OCI-LY7 (cell line): ENCODE measurements around the gene SKIDA1. TPM values are rescaled to one million over a fixed set of nuclear protein-coding genes. Genes with fewer than 3 reads are reported as not detected.

Source experiments
- BruUV-seq: library from RNA; stranded (reverse); fragments of 400-500 nt; replicated peaks from 2 replicates; lab custom pipeline; 2021; lab: Mats Ljungman, UMichigan
- CTCF ChIA-PET: fragments of 300-600 bp; sonication (Branson Sonifier 250); formaldehyde crosslinking; loops from one replicate; lab custom pipeline; 2022; ENCODE audit warnings: antibody characterized with exemption; ENCODE audit not compliant: unreplicated experiment; lab: Charles Lee
- POLR2A ChIA-PET: fragments of 300-600 bp; sonication (Branson Sonifier 250); formaldehyde crosslinking; loops from one replicate; lab custom pipeline; 2022; ENCODE audit warnings: antibody characterized with exemption; lab: Charles Lee
- DNase-seq: peaks from one replicate; pipeline ENCODE4 v3.0.0-alpha.2; 2015; ENCODE audit warnings: low spot score
- H2AFZ ChIP-seq: fragments of 200-600 bp; sonication (generic), shearing (Covaris generic); 2 replicates; pipeline ENCODE4 v1.6.1; 2014; ENCODE audit warnings: mild to moderate bottlenecking, antibody characterized with exemption, low read length, moderate library complexity
- H3K27ac ChIP-seq: fragments of 200-600 bp; sonication (generic); 2 replicates; pipeline ENCODE4 v1.5.1; 2014; ENCODE audit warnings: mixed run types, low read depth, mild to moderate bottlenecking, moderate library complexity, low read length, inconsistent platforms; ENCODE audit not compliant: poor library complexity, severe bottlenecking
- H3K36me3 ChIP-seq: fragments of 200-600 bp; sonication (generic); 2 replicates; pipeline ENCODE4 v1.6.1; 2014; ENCODE audit warnings: mild to moderate bottlenecking, antibody characterized with exemption, low read length, moderate library complexity, mixed read lengths; ENCODE audit not compliant: insufficient read depth
- H3K4me1 ChIP-seq: fragments of 200-600 bp; sonication (generic); 2 replicates; pipeline ENCODE4 v1.5.1; 2014; ENCODE audit warnings: mild to moderate bottlenecking, low read length; ENCODE audit not compliant: insufficient read depth, poor library complexity, severe bottlenecking
- H3K4me2 ChIP-seq: fragments of 200-600 bp; sonication (generic); 2 replicates; pipeline ENCODE4 v1.6.1; 2014; ENCODE audit warnings: mild to moderate bottlenecking, low read length
- H3K4me3 ChIP-seq: fragments of 200-600 bp; sonication (generic); 2 replicates; pipeline ENCODE4 v1.5.1; 2014; ENCODE audit warnings: mild to moderate bottlenecking, low read depth, low read length; ENCODE audit not compliant: poor library complexity, severe bottlenecking
- H3K79me2 ChIP-seq: fragments of 200-600 bp; sonication (generic); 2 replicates; pipeline ENCODE4 v1.6.1; 2016; ENCODE audit warnings: low read depth, mild to moderate bottlenecking, low read length, moderate library complexity, mixed read lengths; ENCODE audit not compliant: insufficient read depth
- H3K9me2 ChIP-seq: fragments of 200-600 bp; sonication (generic); 2 replicates; pipeline ENCODE4 v1.6.1; 2016; ENCODE audit warnings: mild to moderate bottlenecking, low read length, mixed read lengths; ENCODE audit not compliant: insufficient read depth
- H3K9me3 ChIP-seq: fragments of 200-600 bp; sonication (generic); 2 replicates; pipeline ENCODE4 v1.6.1; 2014; ENCODE audit warnings: mild to moderate bottlenecking, mixed run types, low read length, mixed read lengths
- H4K20me1 ChIP-seq: fragments of 200-600 bp; sonication (generic); 2 replicates; pipeline ENCODE4 v1.6.1; 2014; ENCODE audit warnings: mild to moderate bottlenecking, antibody characterized with exemption, low read length, moderate library complexity, mixed read lengths; ENCODE audit not compliant: insufficient read depth
- EZH2phosphoT487 ChIP-seq: fragments of 200-600 bp; sonication (generic); IDR thresholded peaks from 2 replicates; pipeline ENCODE4 v1.6.1; 2018; ENCODE audit warnings: low read depth, borderline replicate concordance, mild to moderate bottlenecking, mixed run types, antibody characterized with exemption, low read length, moderate library complexity, mixed read lengths
- intact Hi-C: fragments of 100-400 bp; cut with micrococcal nuclease; formaldehyde crosslinking; loops from one replicate; pipeline ENCODE4 v1.10.0; 2022; ENCODE audit not compliant: unreplicated experiment
- total RNA-seq, 2 experiments: library from RNA; depleted of rRNA in 1 of 2; stranded (reverse); fragments of >200 nt in 1 of 2; shearing (Covaris generic) in 1 of 2; gene quantifications; 2 replicates each; pipeline ENCODE4 v1.2.3, GENCODE V29; 2014 to 2022
- TF ChIP-seq, protein P1 (sequence below): fragments of 200-600 bp; sonication (generic); conservative IDR thresholded peaks from 2 replicates; pipeline ENCODE4 v1.5.1; 2014; ENCODE audit warnings: mild to moderate bottlenecking, antibody characterized with exemption, low read length, moderate library complexity, mixed read lengths

The SKIDA1 gene
- total RNA-seq, 2 experiments from 2014 or later = not detected

DNA sequence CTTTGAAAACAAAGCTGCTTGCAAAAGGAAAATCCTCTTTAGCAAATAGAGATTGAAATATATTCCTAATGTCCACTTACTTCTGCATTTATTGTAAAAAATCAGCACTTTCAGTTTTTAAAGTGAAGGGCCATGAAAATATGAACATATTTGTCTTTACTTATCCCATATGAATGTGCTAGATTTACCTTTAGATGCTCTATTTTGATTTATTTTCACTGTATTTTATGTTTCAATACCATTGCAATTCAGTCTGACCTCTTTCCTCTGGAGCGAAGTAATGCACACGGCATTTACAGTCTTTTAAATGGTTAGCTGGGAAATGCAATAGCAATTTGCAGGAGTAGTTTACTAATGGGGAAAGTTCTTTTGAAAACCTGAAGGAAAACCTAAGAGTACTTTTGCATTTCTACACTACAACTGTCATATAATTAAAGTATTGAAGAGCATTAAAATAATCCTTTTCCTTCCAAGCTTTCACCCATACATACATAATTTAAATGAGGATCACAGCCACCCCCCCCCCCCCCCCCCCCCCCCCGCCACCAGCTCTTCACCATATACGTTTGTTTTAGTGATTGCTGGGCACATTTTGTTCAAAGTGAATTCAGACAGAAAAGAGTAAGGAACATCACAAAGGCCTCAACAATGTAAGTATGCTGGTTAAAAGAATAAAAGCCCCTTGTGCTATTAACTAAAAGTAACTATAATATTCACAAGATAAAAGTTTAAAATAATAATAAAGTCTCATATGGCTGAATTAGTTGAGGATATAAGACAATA, 3.5 kb downstream of the SKIDA1 start:
- Histone ChIP-seq H4K20me1 (no peaks in the 10 kb centered on the region), H3K9me3 (no peaks in the 10 kb centered on the region), H2AFZ (no peak overlapping the region), H3K4me1 (peaks cover 45% of the 10 kb centered on the region), H3K79me2 (no peaks in the 10 kb centered on the region), H3K4me2 (no peak overlapping the region), H3K4me3 (no peak overlapping the region), H3K27ac (no peak overlapping the region), H3K36me3 (no peaks in the 10 kb centered on the region), H3K9me2 (no peaks in the 10 kb centered on the region)
- DNase-seq = no peak
- no TSS peak for BruUV-seq
- CTCF ChIA-PET = no interaction called here
- TF ChIP-seq, protein P1, sequence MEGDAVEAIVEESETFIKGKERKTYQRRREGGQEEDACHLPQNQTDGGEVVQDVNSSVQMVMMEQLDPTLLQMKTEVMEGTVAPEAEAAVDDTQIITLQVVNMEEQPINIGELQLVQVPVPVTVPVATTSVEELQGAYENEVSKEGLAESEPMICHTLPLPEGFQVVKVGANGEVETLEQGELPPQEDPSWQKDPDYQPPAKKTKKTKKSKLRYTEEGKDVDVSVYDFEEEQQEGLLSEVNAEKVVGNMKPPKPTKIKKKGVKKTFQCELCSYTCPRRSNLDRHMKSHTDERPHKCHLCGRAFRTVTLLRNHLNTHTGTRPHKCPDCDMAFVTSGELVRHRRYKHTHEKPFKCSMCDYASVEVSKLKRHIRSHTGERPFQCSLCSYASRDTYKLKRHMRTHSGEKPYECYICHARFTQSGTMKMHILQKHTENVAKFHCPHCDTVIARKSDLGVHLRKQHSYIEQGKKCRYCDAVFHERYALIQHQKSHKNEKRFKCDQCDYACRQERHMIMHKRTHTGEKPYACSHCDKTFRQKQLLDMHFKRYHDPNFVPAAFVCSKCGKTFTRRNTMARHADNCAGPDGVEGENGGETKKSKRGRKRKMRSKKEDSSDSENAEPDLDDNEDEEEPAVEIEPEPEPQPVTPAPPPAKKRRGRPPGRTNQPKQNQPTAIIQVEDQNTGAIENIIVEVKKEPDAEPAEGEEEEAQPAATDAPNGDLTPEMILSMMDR = no peak
- no peak for TF ChIP-seq EZH2phosphoT487
- intact Hi-C loops = no loop called here
- POLR2A ChIA-PET = interaction anchor here (2.9 kb wide), 1 partner anchor 11 kb away, joined by 11 read pairs; the partner anchor contains the start of gene MLLT10

DNA sequence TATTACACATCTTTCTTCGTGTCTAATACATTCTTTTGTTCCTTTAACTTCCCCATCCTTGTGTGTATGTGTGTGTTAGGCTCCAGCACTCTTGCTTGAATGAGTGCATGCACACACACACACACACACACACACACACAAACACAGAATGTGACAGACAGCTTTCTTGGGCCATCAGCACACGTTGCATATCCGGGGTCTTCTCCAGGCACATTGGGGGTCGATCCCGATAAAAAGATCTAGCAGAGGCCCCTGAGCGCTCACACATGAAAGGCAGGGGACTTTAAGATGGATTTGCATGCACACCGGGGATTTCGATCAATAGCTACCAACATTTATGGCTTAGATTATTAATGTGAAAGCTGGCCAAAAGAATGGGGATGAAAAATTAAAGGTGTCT, 4.5 kb downstream of the SKIDA1 start:
- intact Hi-C loops = no loop called here
- ChIA-PET POLR2A (interaction anchor here (0.6 to 2.9 kb wide), 2 partner anchors 12 to 130 kb away, joined by 3 to 11 read pairs; partner anchors contain the start of gene MLLT10), CTCF (no interaction called here)
- TF ChIP-seq, protein P1 = no peak
- no peak for TF ChIP-seq EZH2phosphoT487
- no peaks in the 10 kb centered on the region for H3K79me2 ChIP-seq
- H4K20me1 ChIP-seq = no peaks in the 10 kb centered on the region
- no peaks in the 10 kb centered on the region for H3K9me3 ChIP-seq
- H3K27ac ChIP-seq = no peak overlapping the region
- H3K36me3 ChIP-seq = no peaks in the 10 kb centered on the region
- H3K4me1 ChIP-seq = peaks cover 36% of the 10 kb centered on the region
- H2AFZ ChIP-seq = no peak overlapping the region
- H3K9me2 ChIP-seq = no peaks in the 10 kb centered on the region
- BruUV-seq = no TSS peak
- no peak for DNase-seq
- H3K4me3 ChIP-seq = no peak overlapping the region
- no peak overlapping the region for H3K4me2 ChIP-seq

DNA sequence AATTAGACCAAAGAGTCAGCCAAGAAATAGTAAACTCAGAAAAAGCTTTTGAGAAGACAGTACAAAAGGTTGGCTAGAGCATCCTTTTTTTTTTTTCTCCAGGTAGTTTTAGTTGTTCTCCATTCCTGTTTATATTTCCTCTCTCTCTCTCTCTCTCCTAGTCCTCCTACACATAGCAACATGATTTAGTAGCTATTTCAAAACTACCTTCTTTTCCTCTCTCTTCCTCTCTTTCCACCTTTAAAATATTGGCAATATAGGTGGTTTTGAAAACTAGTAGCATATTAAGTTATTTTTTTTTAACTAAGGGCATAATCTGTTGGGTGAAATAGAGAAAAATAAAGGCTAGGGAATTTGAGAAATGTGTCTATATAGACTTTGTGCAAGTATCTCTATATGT, 5.0 kb downstream of the SKIDA1 start:
- no TSS peak for BruUV-seq
- Histone ChIP-seq H3K4me3 (no peak overlapping the region), H3K79me2 (no peaks in the 10 kb centered on the region), H2AFZ (no peak overlapping the region), H3K27ac (no peak overlapping the region), H3K9me3 (no peaks in the 10 kb centered on the region), H3K9me2 (no peaks in the 10 kb centered on the region), H3K4me2 (no peak overlapping the region), H3K4me1 (peaks cover 31% of the 10 kb centered on the region), H3K36me3 (no peaks in the 10 kb centered on the region), H4K20me1 (no peaks in the 10 kb centered on the region)
- DNase-seq = no peak
- ChIA-PET CTCF (no interaction called here), POLR2A (interaction anchor here (0.6 to 2.9 kb wide), 5 partner anchors 10 to 194 kb away, joined by 3 to 11 read pairs (median 4); partner anchors contain the start of gene MLLT10)
- TF ChIP-seq, protein P1 = no peak
- TF ChIP-seq EZH2phosphoT487 = no peak
- intact Hi-C loops = no loop called here
